Aorta (tissue), 5 donors: Measurements from ENCODE around the gene SOX8. TPM values are rescaled to one million over a fixed set of nuclear protein-coding genes. Genes with fewer than 3 reads are reported as not detected.

Experiments used
- ATAC-seq: fragments of 200-7000 bp; cut with Tn5 transposase; one replicate; pipeline ENCODE4 v1.9.1; 2022; ENCODE audit warnings: moderate library complexity; ENCODE audit not compliant: low FRiP score
- DNase-seq, 2 donors: peaks; one replicate each; pipeline ENCODE4 v3.0.0-alpha.2; 2020
- H3K27ac ChIP-seq, 2 donors: one replicate each; pipeline ENCODE4 v1.5.1; 2013; ENCODE audit warnings: low read length in 2 of 2, mild to moderate bottlenecking in 2 of 2, moderate library complexity in 2 of 2, control low read depth in 1 of 2, inconsistent platforms in 1 of 2, low read depth in 1 of 2
- H3K27me3 ChIP-seq, 2 donors: one replicate each; pipeline ENCODE4 v1.6.1; 2013; ENCODE audit warnings: control low read depth in 1 of 2, low read length in 1 of 2, mild to moderate bottlenecking in 1 of 2, moderate library complexity in 1 of 2; ENCODE audit not compliant: insufficient read depth in 2 of 2, control insufficient read depth in 1 of 2
- H3K36me3 ChIP-seq, 2 donors: one replicate each; pipeline ENCODE4 v1.6.1; 2013; ENCODE audit warnings: control low read depth in 1 of 2, low read length in 1 of 2, mild to moderate bottlenecking in 1 of 2; ENCODE audit not compliant: insufficient read depth in 2 of 2, control insufficient read depth in 1 of 2
- H3K4me1 ChIP-seq, 2 donors: one replicate each; pipeline ENCODE4 v1.6.1; 2013; ENCODE audit warnings: low read length in 2 of 2, control low read depth in 1 of 2, mild to moderate bottlenecking in 1 of 2, moderate library complexity in 1 of 2; ENCODE audit not compliant: insufficient read depth in 2 of 2, control insufficient read depth in 1 of 2
- H3K4me3 ChIP-seq, 2 donors: one replicate each; pipeline ENCODE4 v1.5.1; 2013; ENCODE audit warnings: low read length in 2 of 2, control low read depth in 1 of 2, mild to moderate bottlenecking in 1 of 2
- H3K9me3 ChIP-seq: one replicate; pipeline ENCODE4 v1.6.1; 2013; ENCODE audit warnings: mild to moderate bottlenecking, low read length; ENCODE audit not compliant: control insufficient read depth
- WGBS, 2 donors: extraction: QIAGEN DNeasy Blood & Tissue Kit; methylation state at CpG; one replicate each; pipeline ENCODE4 v1.1.7; 2013; 5-methylcytosine and 5-hydroxymethylcytosine counted together
- intact Hi-C, 2 donors: fragments of 100-400 bp; cut with DNase I; formaldehyde crosslinking; loops; one replicate each; pipeline versions ENCODE4 v1.14.2 to v1.15.0; 2022
- polyA plus RNA-seq, 2 donors: library from polyadenylated mRNA; stranded (reverse); fragments of 200-250 nt; gene quantifications; one replicate each; pipeline ENCODE4 v1.2.3, GENCODE V29; 2013
- total RNA-seq, 2 donors: library from RNA; stranded (reverse); fragmentation: NEBNext Ultra II Directional; extraction: Animal tissue kit (Norgen Biotek cat#: 25700); gene quantifications; one replicate each; pipeline ENCODE4 v1.2.1, GENCODE V29; 2021
- donor health status: healthy with polysubstance abuse.
- donor health status: Bipolar disorder and iron deficiency.
- donor health status: DM: no; HTN: no; CAD: no.
- donor health status: DM: no; HTN: no; CAD: no.
- donor health status: DM: yes; HTN: yes; CAD: no.

Gene SOX8
- total and polyA plus RNA-seq, 4 donors, result 1.0 to 7.0 (median 3.9) TPM

- H3K9me3 ChIP-seq, result peaks cover 12% of the 10 kb centered on the region
- 88 to 90% methylated on average over 11 of the region's 11 CpGs for WGBS, 2 donors
- intact Hi-C loops, result no loop called here
- H3K4me1 ChIP-seq, result no peaks in the 10 kb centered on the region
- H3K4me3 ChIP-seq, result no peak overlapping the region
- no peaks in the 10 kb centered on the region for H3K36me3 ChIP-seq
- DNase-seq, result no peak
- no peaks in the 10 kb centered on the region for H3K27me3 ChIP-seq
- no peak overlapping the region for H3K27ac ChIP-seq
- no peak for ATAC-seq
These were observed 17.0 kb downstream of the SOX8 start for GRCh38 chr16:998615-999014.

GRCh38 chr16:999677-1000076 is 18.1 kb downstream of the SOX8 start:
- Histone ChIP-seq H3K9me3 (peaks cover 12% of the 10 kb centered on the region), H3K4me3 (no peak overlapping the region), H3K4me1 (no peaks in the 10 kb centered on the region), H3K36me3 (no peaks in the 10 kb centered on the region), H3K27me3 (no peaks in the 10 kb centered on the region), H3K27ac (no peak overlapping the region)
- WGBS, 2 donors, result 78 to 81% methylated on average over 11 of the region's 11 CpGs
- intact Hi-C loops, result no loop called here
- DNase-seq (no peak), ATAC-seq (no peak)

GRCh38 chr16:1000608-1001007 is 19.0 kb downstream of the SOX8 start:
- 90 to 91% methylated on average over 17 of the region's 17 CpGs for WGBS, 2 donors
- no peaks in the 10 kb centered on the region for H3K36me3 ChIP-seq
- intact Hi-C loops, result no loop called here
- no peak for DNase-seq
- no peak for ATAC-seq
- H3K9me3 ChIP-seq, result peaks cover 3% of the 10 kb centered on the region
- H3K4me1 ChIP-seq, result no peaks in the 10 kb centered on the region
- no peaks in the 10 kb centered on the region for H3K27me3 ChIP-seq
- H3K4me3 ChIP-seq, result no peak overlapping the region
- H3K27ac ChIP-seq, result no peak overlapping the region

- H3K27me3 ChIP-seq, result no peaks in the 10 kb centered on the region
- WGBS, 2 donors, result 93 to 94% methylated on average over 9 to 11 of the region's 11 CpGs
- DNase-seq, result no peak
- no peak for ATAC-seq
- H3K4me1 ChIP-seq, result no peaks in the 10 kb centered on the region
- no peaks in the 10 kb centered on the region for H3K36me3 ChIP-seq
- H3K4me3 ChIP-seq, result no peak overlapping the region
- no peak overlapping the region for H3K27ac ChIP-seq
- intact Hi-C loops, result no loop called here
- H3K9me3 ChIP-seq, result no peaks in the 10 kb centered on the region
These were observed 19.5 kb downstream of the SOX8 start for GRCh38 chr16:1001096-1001495.

- no peaks in the 10 kb centered on the region for H3K27me3 ChIP-seq
- no peaks in the 10 kb centered on the region for H3K9me3 ChIP-seq
- peak; percentile 33 for ATAC-seq
- no peak overlapping the region for H3K27ac ChIP-seq
- DNase-seq, result no peak
- intact Hi-C loops, result no loop called here
- no peak overlapping the region for H3K4me3 ChIP-seq
- H3K4me1 ChIP-seq, result no peaks in the 10 kb centered on the region
- 65 to 68% methylated on average over 46 of the region's 46 CpGs for WGBS, 2 donors
- H3K36me3 ChIP-seq, result no peaks in the 10 kb centered on the region
These were observed 21.0 kb downstream of the SOX8 start for GRCh38 chr16:1002399-1003166.

GRCh38 chr16:1003391-1004347 is 22.1 kb downstream of the SOX8 start:
- 85 to 87% methylated on average over 41 of the region's 41 CpGs for whole genome bisulfite sequencing, 2 donors

GRCh38 chr16:1005286-1005685 is 23.7 kb downstream of the SOX8 start:
- H3K27me3 ChIP-seq, result no peaks in the 10 kb centered on the region

More at GRCh38 chr16:1003391-1004347, 22.1 kb downstream of the SOX8 start:
- intact Hi-C loops, result no loop called here
- H3K36me3 ChIP-seq, result no peaks in the 10 kb centered on the region
- H3K27me3 ChIP-seq, result no peaks in the 10 kb centered on the region
- ATAC-seq (no peak), DNase-seq (no peak)
- H3K4me1 ChIP-seq, result no peaks in the 10 kb centered on the region
- no peak overlapping the region for H3K4me3 ChIP-seq
- no peak overlapping the region for H3K27ac ChIP-seq
- no peaks in the 10 kb centered on the region for H3K9me3 ChIP-seq

GRCh38 chr16:1006781-1007180 is 25.2 kb downstream of the SOX8 start:
- WGBS, 2 donors, result 94% methylated on average over 25 of the region's 25 CpGs
- Histone ChIP-seq H3K9me3 (no peaks in the 10 kb centered on the region), H3K27me3 (no peaks in the 10 kb centered on the region), H3K36me3 (no peaks in the 10 kb centered on the region), H3K27ac (no peak overlapping the region), H3K4me1 (no peaks in the 10 kb centered on the region), H3K4me3 (no peak overlapping the region)
- intact Hi-C loops, result no loop called here
- ATAC-seq, result no peak
- no peak for DNase-seq

More at GRCh38 chr16:1005286-1005685, 23.7 kb downstream of the SOX8 start:
- Histone ChIP-seq H3K27ac (no peak overlapping the region), H3K36me3 (no peaks in the 10 kb centered on the region), H3K9me3 (no peaks in the 10 kb centered on the region), H3K4me3 (no peak overlapping the region), H3K4me1 (no peaks in the 10 kb centered on the region)
- intact Hi-C loops, result no loop called here
- WGBS, 2 donors, result 70 to 73% methylated on average over 11 of the region's 11 CpGs
- DNase-seq, result no peak
- ATAC-seq, result no peak
